Measurements from ENCODE around the gene C2CD4D.

GRCh38 chr1:151817353-151817730 lies 22.3 kb downstream of the C2CD4D start:
- TF ChIP-seq TAF1 (IDR thresholded peaks at IDR 0.05; ENCODE audit: low read depth, low read length): no peak
- TF ChIP-seq POLR2A (IDR thresholded peaks at IDR 0.05; ENCODE audit: low read depth, low read length): no peak
- no peak for TF ChIP-seq POLR2AphosphoS5 (IDR thresholded peaks at IDR 0.05; ENCODE audit: low read depth, low read length)
- TF ChIP-seq SPI1 (IDR thresholded peaks at IDR 0.05; ENCODE audit: low read depth, low read length): peak; percentile 15; the same call in 1 of the 2 replicates
